NCI-H187 treated with DMSO at 0.1 percent for 48 hours (cell line): ENCODE results near the gene IL6.
"Not testable (repeated sequence)": the region's sequence is repeated elsewhere in the genome, so short reads cannot be mapped to it uniquely, and the experiment has no call there.

ENCODE experiments used
- DNase-seq: peaks from one replicate; lab custom pipeline; 2025; lab: John Stamatoyannopoulos, UW

IL6 gene

GRCh38 chr7:22703978-22704610 is 22.9 kb upstream of the IL6 start:
- DNase-seq, result not testable (repeated sequence)

- not testable (repeated sequence) for DNase-seq
Measured at GRCh38 chr7:22704722-22705121, 22.3 kb upstream of the IL6 start.

GRCh38 chr7:22705874-22706273 is 21.1 kb upstream of the IL6 start:
- DNase-seq, result not testable (repeated sequence)

GRCh38 chr7:22707026-22707691 is 19.8 kb upstream of the IL6 start:
- not testable (repeated sequence) for DNase-seq

- DNase-seq, result not testable (repeated sequence)
Measured at GRCh38 chr7:22708214-22708613, 18.8 kb upstream of the IL6 start.

- not testable (repeated sequence) for DNase-seq
Measured at GRCh38 chr7:22708677-22709061, 18.3 kb upstream of the IL6 start.

- DNase-seq, result not testable (repeated sequence)
Measured at GRCh38 chr7:22709062-22709829, 17.8 kb upstream of the IL6 start.

- DNase-seq, result no peak
Measured at GRCh38 chr7:22709857-22710256, 17.1 kb upstream of the IL6 start.

- no peak for DNase-seq
Measured at GRCh38 chr7:22712999-22713398, 14.0 kb upstream of the IL6 start.

- no peak for DNase-seq
Measured at GRCh38 chr7:22713463-22713862, 13.5 kb upstream of the IL6 start.

- DNase-seq, result no peak
Measured at GRCh38 chr7:22715969-22716368, 11.0 kb upstream of the IL6 start.

- DNase-seq, result no peak
Measured at GRCh38 chr7:22717760-22718159, 9.2 kb upstream of the IL6 start.

GRCh38 chr7:22718200-22718711 is 8.7 kb upstream of the IL6 start:
- DNase-seq, result no peak

- DNase-seq, result no peak
Measured at GRCh38 chr7:22718911-22719420, 8.0 kb upstream of the IL6 start.

GRCh38 chr7:22720791-22721786 is 5.9 kb upstream of the IL6 start:
- DNase-seq, result no peak

- no peak for DNase-seq
Measured at GRCh38 chr7:22722536-22723180, 4.3 kb upstream of the IL6 start.

- no peak for DNase-seq
Measured at GRCh38 chr7:22723181-22723601, 3.8 kb upstream of the IL6 start.

- DNase-seq, result no peak
Measured at GRCh38 chr7:22723637-22724036, 3.4 kb upstream of the IL6 start.

- DNase-seq, result no peak
Measured at GRCh38 chr7:22724861-22725260, 2.1 kb upstream of the IL6 start.

- DNase-seq, result no peak
Measured at GRCh38 chr7:22725585-22725984, 1.4 kb upstream of the IL6 start.
